Upper lobe of left lung (tissue), 6 donors: ENCODE results near the gene GRK1. TPM values are rescaled to one million over a fixed set of nuclear protein-coding genes. Genes with fewer than 3 reads are reported as not detected.

Experiments used
- ATAC-seq, 2 donors: fragments of 200-7000 bp; cut with Tn5 transposase; one replicate each; pipeline ENCODE4 v1.9.1; 2022; ENCODE audit warnings: mild to moderate bottlenecking in 2 of 2, moderate library complexity in 2 of 2; ENCODE audit not compliant: low FRiP score in 2 of 2
- DNase-seq, 2 donors: peaks; one replicate each; pipeline ENCODE4 v3.0.0-alpha.2; 2019 to 2020
- H3K27ac ChIP-seq, 4 donors: fragments of 200-600 bp; sonication (generic); one replicate each; pipeline ENCODE4 v1.5.1; 2016 to 2019
- H3K27me3 ChIP-seq, 4 donors: fragments of 200-600 bp; sonication (generic); one replicate each; pipeline ENCODE4 v1.5.1; 2017 to 2019
- H3K36me3 ChIP-seq, 4 donors: fragments of 200-600 bp; sonication (generic); one replicate each; pipeline ENCODE4 v1.5.1; 2016 to 2019
- H3K4me1 ChIP-seq, 4 donors: fragments of 200-600 bp; sonication (generic); one replicate each; pipeline ENCODE4 v1.5.1; 2018 to 2019
- H3K4me3 ChIP-seq, 4 donors: fragments of 200-600 bp; sonication (generic); one replicate each; pipeline ENCODE4 v1.5.1; 2017 to 2019; ENCODE audit warnings: mild to moderate bottlenecking in 2 of 4, moderate library complexity in 1 of 4
- H3K9me3 ChIP-seq, 4 donors: fragments of 200-600 bp; sonication (generic); one replicate each; pipeline ENCODE4 v1.5.1; 2018 to 2019
- CTCF ChIP-seq, 6 experiments: fragments of 450-650 bp in 4 of 6; fragments of 200-600 bp in 2 of 6; sonication (generic) in 2 of 6; IDR thresholded peaks; one replicate each; pipeline ENCODE4 v1.5.1; 2016 to 2019; ENCODE audit warnings: antibody characterized with exemption in 6 of 6
- EP300 ChIP-seq, 4 donors: sonication (generic); formaldehyde crosslinking; IDR thresholded peaks; one replicate each; pipeline ENCODE4 v1.5.1; 2017; ENCODE audit warnings: antibody characterized with exemption in 4 of 4, control low read depth in 2 of 4
- POLR2A ChIP-seq, 4 donors: fragments of 450-650 bp; IDR thresholded peaks; one replicate each; pipeline ENCODE4 v1.5.1; 2016 to 2017; ENCODE audit warnings: antibody characterized with exemption in 4 of 4, mild to moderate bottlenecking in 2 of 4
- POLR2AphosphoS5 ChIP-seq, 2 donors: sonication (generic); formaldehyde crosslinking; IDR thresholded peaks; one replicate each; pipeline ENCODE4 v1.5.1; 2017; ENCODE audit warnings: antibody characterized with exemption in 2 of 2
- WGBS, 2 donors: methylation state at CpG; one replicate each; pipeline ENCODE4 v1.1.5; 2017 to 2018; 5-methylcytosine and 5-hydroxymethylcytosine counted together
- total RNA-seq, 6 donors: library from RNA; depleted of rRNA in 4 of 6; stranded (reverse); fragments of >200 nt in 4 of 6; gene quantifications; one replicate each; pipeline versions ENCODE4 v1.1.0 to v1.2.1, GENCODE V29; 2016 to 2021
- donor health status: DM: no; HTN: no; CAD: no; lungs with moderate emphysema.
- donor health status: DM: no; HTN: yes; CAD: no; lungs with severe emphysema.

GRK1 gene
- total RNA-seq, 6 donors from 2014 or later = 0.15 to 5.2 TPM; not detected in 4

GRCh38 chr13:113726961-113727411 is 60.0 kb downstream of the GRK1 start:
- TF ChIP-seq CTCF (IDR thresholded peaks at IDR 0.05) (no peak), POLR2A (IDR thresholded peaks at IDR 0.05) (no peak), POLR2AphosphoS5 (IDR thresholded peaks at IDR 0.05) (no peak), EP300 (IDR thresholded peaks at IDR 0.05) (no peak)
- no peak overlapping the region for H3K27ac ChIP-seq
- no peaks in the 10 kb centered on the region for H3K36me3 ChIP-seq
- DNase-seq (no peak), ATAC-seq (no peak)
- peaks cover 0 to 8% (median 0%) of the 10 kb centered on the region in 4 donors for H3K27me3 ChIP-seq
- no peaks in the 10 kb centered on the region for H3K9me3 ChIP-seq
- H3K4me3 ChIP-seq = no peak overlapping the region
- WGBS, 2 donors = 82% methylated on average over 10 of the region's 10 CpGs; no CpG with 5 or more reads in 1 of the 2 donors
- H3K4me1 ChIP-seq = peaks cover 0 to 9% (median 6%) of the 10 kb centered on the region in 4 donors

- Histone ChIP-seq H3K4me1 (peaks cover 0 to 9% (median 6%) of the 10 kb centered on the region in 4 donors), H3K9me3 (no peaks in the 10 kb centered on the region), H3K36me3 (no peaks in the 10 kb centered on the region), H3K27me3 (peaks cover 0 to 8% (median 0%) of the 10 kb centered on the region in 4 donors), H3K27ac (no peak overlapping the region), H3K4me3 (no peak overlapping the region)
- 92 to 94% methylated on average over 16 of the region's 16 CpGs for WGBS, 2 donors
- no peak for DNase-seq
- TF ChIP-seq POLR2A (IDR thresholded peaks at IDR 0.05) (no peak), CTCF (IDR thresholded peaks at IDR 0.05) (no peak), EP300 (IDR thresholded peaks at IDR 0.05) (no peak), POLR2AphosphoS5 (IDR thresholded peaks at IDR 0.05) (no peak)
- no peak for ATAC-seq
Observed at GRCh38 chr13:113728571-113729054, 61.6 kb downstream of the GRK1 start.

DNA sequence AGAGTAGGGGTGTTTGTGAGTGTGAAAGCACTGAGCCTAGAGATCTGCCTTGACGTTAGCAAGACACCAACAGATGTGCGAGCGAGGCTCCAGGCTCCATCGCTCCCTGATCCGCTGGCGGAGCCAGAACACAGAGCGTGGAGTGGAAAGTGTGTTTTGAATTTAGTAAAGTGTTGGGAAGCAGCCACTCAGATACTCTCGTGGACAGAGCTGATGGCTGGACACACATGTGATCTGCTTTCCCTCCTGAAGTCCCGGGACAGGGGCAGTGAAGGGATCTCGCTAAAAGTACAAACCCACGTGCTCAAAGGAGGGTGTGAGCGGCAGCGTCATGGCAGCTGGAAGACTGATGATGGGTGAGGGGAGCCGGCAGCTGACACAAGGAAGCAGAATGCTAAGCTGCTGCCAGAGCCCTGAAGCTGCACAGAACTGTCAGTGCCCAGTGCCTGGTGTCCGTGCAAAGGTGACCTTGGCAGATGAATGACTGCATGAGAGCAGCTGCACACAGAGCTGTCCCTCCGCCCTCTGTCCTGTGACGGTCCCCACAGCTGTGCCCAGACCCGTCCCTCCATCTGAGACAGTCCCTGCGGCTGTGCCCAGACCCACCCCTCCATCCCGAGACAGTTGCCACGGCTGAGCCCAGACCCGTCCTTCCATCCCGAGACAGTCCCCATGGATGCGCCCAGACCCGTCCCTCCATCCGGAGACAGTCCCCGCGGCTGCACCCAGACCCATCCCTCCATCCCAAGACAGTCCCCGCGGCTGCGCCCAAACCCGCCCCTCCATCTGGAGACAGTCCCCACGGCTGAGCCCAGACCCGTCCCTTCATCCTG is 62.4 kb downstream of the GRK1 start:
- Histone ChIP-seq H3K27me3 (peaks cover 0 to 8% (median 0%) of the 10 kb centered on the region in 4 donors), H3K36me3 (no peaks in the 10 kb centered on the region), H3K4me3 (no peak overlapping the region), H3K27ac (no peak overlapping the region), H3K9me3 (no peaks in the 10 kb centered on the region), H3K4me1 (peaks cover 0 to 8% (median 6%) of the 10 kb centered on the region in 4 donors)
- no peak for ATAC-seq
- no peak for DNase-seq
- WGBS, 2 donors = 40 to 71% methylated on average over 27 to 34 of the region's 34 CpGs
- TF ChIP-seq POLR2A (IDR thresholded peaks at IDR 0.05) (no peak), CTCF (IDR thresholded peaks at IDR 0.05) (no peak), POLR2AphosphoS5 (IDR thresholded peaks at IDR 0.05) (no peak), EP300 (IDR thresholded peaks at IDR 0.05) (no peak)

DNA sequence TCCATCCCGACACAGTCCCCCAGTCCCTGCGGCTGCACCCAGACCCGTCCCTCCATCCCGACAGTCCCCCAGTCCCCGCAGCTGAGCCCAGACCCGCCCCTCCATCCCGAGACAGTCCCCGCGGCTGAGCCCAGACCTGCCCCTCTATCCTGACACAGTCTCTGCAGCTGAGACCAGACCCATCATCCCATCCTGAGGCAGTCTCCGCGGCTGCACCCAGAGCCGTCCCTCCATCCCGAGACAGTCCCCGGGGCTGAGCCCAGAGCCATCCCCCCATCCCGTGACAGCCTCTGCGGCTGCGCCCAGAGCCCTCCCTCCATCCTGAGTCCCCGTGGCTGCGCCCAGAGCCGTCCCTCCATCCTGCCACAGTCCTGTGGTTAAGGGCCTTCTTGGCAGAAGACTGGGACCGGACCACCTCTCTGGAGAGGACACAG is 63.3 kb downstream of the GRK1 start:
- Histone ChIP-seq H3K4me1 (no peaks in the 10 kb centered on the region), H3K27me3 (peaks cover 0 to 8% (median 0%) of the 10 kb centered on the region in 4 donors), H3K27ac (no peak overlapping the region), H3K4me3 (no peak overlapping the region), H3K9me3 (no peaks in the 10 kb centered on the region), H3K36me3 (no peaks in the 10 kb centered on the region)
- ATAC-seq (no peak), DNase-seq (no peak)
- TF ChIP-seq CTCF (IDR thresholded peaks at IDR 0.05) = no peak
- no peak for TF ChIP-seq POLR2A (IDR thresholded peaks at IDR 0.05)
- TF ChIP-seq POLR2AphosphoS5 (IDR thresholded peaks at IDR 0.05) = no peak
- TF ChIP-seq EP300 (IDR thresholded peaks at IDR 0.05) = no peak
- 52 to 92% methylated on average over 8 to 10 of the region's 21 CpGs for WGBS, 2 donors
